IMR-90 (cell line): ENCODE data around the gene ROR2. TPM values are rescaled to one million over a fixed set of nuclear protein-coding genes. Genes with fewer than 3 reads are reported as not detected.

Experiments used
- ATAC-seq: fragments of 200-7000 bp; cut with Tn5 transposase; 2 replicates; pipeline ENCODE4 v1.9.1; 2020; ENCODE audit warnings: low read depth, mild to moderate bottlenecking, moderate library complexity
- BruUV-seq: library from RNA; stranded (reverse); fragments of 400-500 nt; replicated peaks from 2 replicates; lab custom pipeline; 2021; lab: Mats Ljungman, UMichigan
- CTCF ChIA-PET: fragments of 300-600 bp; formaldehyde crosslinking; extraction: SDS; loops from one replicate; lab custom pipeline; 2021; ENCODE audit warnings: antibody characterized with exemption; lab: Yijun Ruan, JAX
- POLR2A ChIA-PET: fragments of 300-600 bp; sonication (Branson Sonifier 250); formaldehyde crosslinking; loops from one replicate; lab custom pipeline; 2022; ENCODE audit warnings: antibody characterized with exemption; ENCODE audit not compliant: unreplicated experiment; lab: Charles Lee
- DNase-seq: peaks from one replicate; pipeline ENCODE4 v3.0.0; 2013
- H2AFZ ChIP-seq: replicated peaks from 2 replicates; pipeline ENCODE3; 2013; ENCODE audit warnings: low read length, mild to moderate bottlenecking; ENCODE audit not compliant: poor library complexity
- H2AK5ac ChIP-seq: 2 replicates; pipeline ENCODE4 v1.6.1; 2013; ENCODE audit warnings: low read depth, low read length, inconsistent platforms
- H2AK9ac ChIP-seq: replicated peaks from 2 replicates; pipeline ENCODE3; 2013; ENCODE audit warnings: mild to moderate bottlenecking, low read depth, low read length, moderate library complexity; ENCODE audit not compliant: poor library complexity
- H2BK120ac ChIP-seq: 2 replicates; pipeline ENCODE4 v1.6.1; 2013; ENCODE audit warnings: low read depth, low read length, inconsistent platforms
- H2BK15ac ChIP-seq: 3 replicates; pipeline ENCODE4 v1.6.1; 2013; ENCODE audit warnings: low read depth, low read length, inconsistent platforms
- H2BK20ac ChIP-seq: 2 replicates; pipeline ENCODE4 v1.6.1; 2013; ENCODE audit warnings: low read depth, mild to moderate bottlenecking, inconsistent platforms, low read length, moderate library complexity
- H2BK5ac ChIP-seq: 2 replicates; pipeline ENCODE4 v1.6.1; 2013; ENCODE audit warnings: mild to moderate bottlenecking, low read depth, low read length, inconsistent platforms; ENCODE audit not compliant: poor library complexity, severe bottlenecking
- H3K14ac ChIP-seq: replicated peaks from 2 replicates; pipeline ENCODE4 v1.6.1; 2013; ENCODE audit warnings: low read depth, low read length, inconsistent platforms
- H3K18ac ChIP-seq: 2 replicates; pipeline ENCODE4 v1.6.1; 2013; ENCODE audit warnings: low read depth, low read length, control low read depth
- H3K23ac ChIP-seq: 2 replicates; pipeline ENCODE4 v1.6.1; 2013; ENCODE audit warnings: low read depth, low read length, inconsistent platforms
- H3K27ac ChIP-seq: 2 replicates; pipeline ENCODE4 v1.5.1; 2013; ENCODE audit warnings: mild to moderate bottlenecking, control low read depth, low read length; ENCODE audit not compliant: insufficient read depth
- H3K27me3 ChIP-seq: 2 replicates; pipeline ENCODE4 v1.6.1; 2013; ENCODE audit warnings: low read length; ENCODE audit not compliant: control insufficient read depth, insufficient read depth
- H3K36me3 ChIP-seq: 2 replicates; pipeline ENCODE4 v1.6.1; 2013; ENCODE audit warnings: low read length, mixed read lengths; ENCODE audit not compliant: control insufficient read depth, insufficient read depth
- H3K4ac ChIP-seq: 2 replicates; pipeline ENCODE4 v1.6.1; 2013; ENCODE audit warnings: low read depth, low read length, inconsistent platforms
- H3K4me1 ChIP-seq: 2 replicates; pipeline ENCODE4 v1.6.1; 2013; ENCODE audit warnings: low read length, mixed read lengths; ENCODE audit not compliant: control insufficient read depth, insufficient read depth
- H3K4me2 ChIP-seq: 2 replicates; pipeline ENCODE4 v1.6.1; 2013; ENCODE audit warnings: low read depth, mild to moderate bottlenecking, control low read depth, low read length, moderate library complexity
- H3K4me3 ChIP-seq: 2 replicates; pipeline ENCODE4 v1.5.1; 2013; ENCODE audit warnings: low read depth, mild to moderate bottlenecking, control low read depth, low read length, moderate library complexity; ENCODE audit not compliant: insufficient read depth
- H3K56ac ChIP-seq: 2 replicates; pipeline ENCODE4 v1.6.1; 2013; ENCODE audit warnings: low read length, inconsistent platforms; ENCODE audit not compliant: insufficient read depth; ENCODE audit errors: extremely low read depth
- H3K79me1 ChIP-seq, 2 experiments: 2 replicates each; pipeline ENCODE4 v1.6.1; 2013; ENCODE audit warnings: low read length in 2 of 2, inconsistent platforms in 1 of 2, low read depth in 1 of 2
- H3K9ac ChIP-seq: 2 replicates; pipeline ENCODE4 v1.6.1; 2013; ENCODE audit warnings: low read depth, low read length, control low read depth
- H3K9me1 ChIP-seq: 2 replicates; pipeline ENCODE4 v1.6.1; 2013; ENCODE audit warnings: low read length, inconsistent platforms; ENCODE audit not compliant: insufficient read depth
- H3K9me3 ChIP-seq: 2 replicates; pipeline ENCODE4 v1.6.1; 2013; ENCODE audit warnings: low read length; ENCODE audit not compliant: control insufficient read depth, insufficient read depth
- H4K20me1 ChIP-seq: 2 replicates; pipeline ENCODE4 v1.6.1; 2013; ENCODE audit warnings: low read length, inconsistent platforms; ENCODE audit not compliant: insufficient read depth
- H4K5ac ChIP-seq: 2 replicates; pipeline ENCODE4 v1.6.1; 2013; ENCODE audit warnings: mild to moderate bottlenecking, low read depth, low read length, control low read depth
- H4K8ac ChIP-seq, 2 experiments: 2 replicates each; pipeline ENCODE4 v1.6.1; 2013; ENCODE audit warnings: low read depth in 2 of 2, low read length in 2 of 2, control low read depth in 1 of 2, inconsistent platforms in 1 of 2
- H4K91ac ChIP-seq: 2 replicates; pipeline ENCODE4 v1.6.1; 2013; ENCODE audit warnings: low read depth, low read length, inconsistent platforms; ENCODE audit not compliant: insufficient read depth
- BHLHE40 ChIP-seq: fragments of 150-350 bp; IDR thresholded peaks from 2 replicates; pipeline ENCODE4 v1.6.1; 2016; ENCODE audit warnings: mild to moderate bottlenecking, low read depth, low read length
- CTCF ChIP-seq: conservative IDR thresholded peaks from 2 replicates; pipeline ENCODE4 v1.5.1; 2012; ENCODE audit warnings: mild to moderate bottlenecking, low read depth, low read length, improper control_type of control experiment
- ELK1 ChIP-seq: fragments of 150-350 bp; IDR thresholded peaks from 2 replicates; pipeline ENCODE4 v1.6.1; 2016; ENCODE audit warnings: low read depth, mild to moderate bottlenecking, low read length, moderate library complexity, borderline replicate concordance
- FOS ChIP-seq: fragments of 150-350 bp; IDR thresholded peaks from 2 replicates; pipeline ENCODE4 v1.6.1; 2016; ENCODE audit warnings: low read depth, low read length
- MAFK ChIP-seq: IDR thresholded peaks from 2 replicates; pipeline ENCODE4 v1.6.1; 2012; ENCODE audit warnings: low read depth, low read length, improper control_type of control experiment
- MAZ ChIP-seq: IDR thresholded peaks from 2 replicates; pipeline ENCODE4 v1.6.1; 2012; ENCODE audit warnings: low read depth, mild to moderate bottlenecking, low read length, improper control_type of control experiment, moderate library complexity, borderline replicate concordance
- MXI1 ChIP-seq: IDR thresholded peaks from 2 replicates; pipeline ENCODE4 v1.6.1; 2012; ENCODE audit warnings: low read depth, mild to moderate bottlenecking, low read length, moderate library complexity, borderline replicate concordance
- NFE2L2 ChIP-seq: fragments of 150-350 bp; IDR thresholded peaks from 2 replicates; pipeline ENCODE4 v1.6.1; 2016; ENCODE audit warnings: low read depth, mild to moderate bottlenecking, low read length
- POLR2A ChIP-seq: IDR thresholded peaks from 2 replicates; pipeline ENCODE4 v1.6.1; 2012; ENCODE audit warnings: mild to moderate bottlenecking, low read depth, low read length
- RAD21 ChIP-seq: IDR thresholded peaks from 2 replicates; pipeline ENCODE4 v1.6.1; 2012; ENCODE audit warnings: low read length, improper control_type of control experiment
- RCOR1 ChIP-seq: IDR thresholded peaks from 2 replicates; pipeline ENCODE4 v1.6.1; 2012; ENCODE audit warnings: mild to moderate bottlenecking, low read length, improper control_type of control experiment; ENCODE audit not compliant: insufficient replicate concordance
- RFX5 ChIP-seq: IDR thresholded peaks from 2 replicates; pipeline ENCODE4 v1.8.0; 2012; ENCODE audit warnings: low read depth, mild to moderate bottlenecking, low read length, moderate library complexity
- SMC3 ChIP-seq: fragments of 150-350 bp; IDR thresholded peaks from 2 replicates; pipeline ENCODE4 v1.6.1; 2016; ENCODE audit warnings: low read depth, mild to moderate bottlenecking, antibody characterized with exemption, low read length, moderate library complexity
- WGBS, 2 experiments: methylation state at CpG; one replicate each; pipeline versions ENCODE4 v1.1.5 to v1.1.7; 2013; ENCODE audit warnings: missing lambda C conversion rate in 2 of 2; ENCODE audit not compliant: insufficient read length in 1 of 2; ENCODE audit errors: extremely low coverage in 2 of 2; 5-methylcytosine and 5-hydroxymethylcytosine counted together
- dilution Hi-C: fragments of 300-500 bp; cut with HindIII; formaldehyde crosslinking; loops from one replicate; pipeline ENCODE4 v1.14.3; 2018; ENCODE audit warnings: low sequenced_read_pairs; ENCODE audit not compliant: unreplicated experiment
- in situ Hi-C: fragments of 300-500 bp; cut with MboI; formaldehyde crosslinking; loops from 3 replicates; pipeline ENCODE4 v1.14.3; 2019; ENCODE audit warnings: low sequenced_read_pairs, inconsistent platforms, mixed read lengths
- intact Hi-C: fragments of 100-400 bp; cut with micrococcal nuclease; formaldehyde crosslinking; loops from 2 replicates; pipeline ENCODE4 v1.10.0; 2022
- polyA plus RNA-seq, 3 experiments: library from polyadenylated mRNA; depleted of rRNA; stranded (reverse); fragments of >200 nt; gene quantifications; 2 replicates each; pipeline ENCODE4 v1.2.3, GENCODE V29; 2012; ENCODE audit warnings: low replicate concordance in 1 of 3
- total RNA-seq: library from RNA; depleted of rRNA; stranded (reverse); fragments of >200 nt; gene quantifications from 2 replicates; pipeline ENCODE4 v1.2.3, GENCODE V29; 2012
- TF ChIP-seq, protein P1 (sequence below): fragments of 150-350 bp; IDR thresholded peaks from 2 replicates; pipeline ENCODE4 v1.6.1; 2017; ENCODE audit warnings: mild to moderate bottlenecking, antibody characterized with exemption, low read length, low read depth

ROR2 gene
- total and polyA plus RNA-seq, 2 of the 4 experiments (the other 2 are of a cell fraction): 2.3 to 4.8 TPM

DNA sequence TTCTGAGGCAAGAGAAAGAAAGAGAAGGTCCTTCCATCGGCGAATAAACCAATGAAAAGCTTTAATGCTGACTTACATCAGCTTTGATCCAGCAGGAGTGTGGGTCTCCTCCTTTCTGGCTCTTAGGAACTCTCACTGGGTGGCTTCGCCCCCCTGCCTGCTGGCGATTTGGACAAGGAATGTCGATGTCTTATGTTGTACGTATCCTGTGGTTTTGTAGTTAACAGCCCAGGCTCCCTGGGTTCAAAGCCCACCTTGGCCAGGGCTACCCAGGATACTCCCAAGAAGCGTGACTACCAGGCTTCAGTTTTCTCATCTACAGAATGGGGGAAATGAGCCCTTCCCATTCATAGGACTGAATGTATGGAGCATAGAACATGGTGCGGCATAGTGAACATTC lies 124.2 kb downstream of the ROR2 start:
- no peak overlapping the region for H2AFZ ChIP-seq
- no peak overlapping the region for H2BK5ac ChIP-seq
- H3K23ac ChIP-seq: no peak overlapping the region
- ChIA-PET CTCF (no interaction called here), POLR2A (no interaction called here)
- no peaks in the 10 kb centered on the region; a peak in 1 of 4 replicates for H3K79me1 ChIP-seq
- H3K9me1 ChIP-seq: peaks cover 5% of the 10 kb centered on the region; the same call in 1 of the 2 replicates
- dilution Hi-C loops: no loop called here
- ATAC-seq (no peak), DNase-seq (no peak)
- 0 out of 2 replicates have a peak, but pooled peaks cover 4% of the 10 kb centered on the region for H4K20me1 ChIP-seq
- no peak overlapping the region for H3K4ac ChIP-seq
- H3K27me3 ChIP-seq: peaks cover 4% of the 10 kb centered on the region; the same call in 1 of the 2 replicates
- no peak overlapping the region for H3K14ac ChIP-seq
- in situ Hi-C loops: no loop called here
- BruUV-seq: no TSS peak
- H2BK15ac ChIP-seq: no peak overlapping the region
- H3K4me1 ChIP-seq: peaks cover 12% of the 10 kb centered on the region; the same call in 1 of the 2 replicates
- H3K4me2 ChIP-seq: no peak overlapping the region
- no peak for TF ChIP-seq SMC3
- no peak for TF ChIP-seq POLR2A
- TF ChIP-seq NFE2L2: no peak
- TF ChIP-seq ELK1: no peak
- no peak for TF ChIP-seq MAFK
- TF ChIP-seq RCOR1: no peak
- TF ChIP-seq RFX5: no peak
- no peak for TF ChIP-seq FOS
- no peak for TF ChIP-seq MXI1
- TF ChIP-seq CTCF: no peak
- TF ChIP-seq, protein P1, sequence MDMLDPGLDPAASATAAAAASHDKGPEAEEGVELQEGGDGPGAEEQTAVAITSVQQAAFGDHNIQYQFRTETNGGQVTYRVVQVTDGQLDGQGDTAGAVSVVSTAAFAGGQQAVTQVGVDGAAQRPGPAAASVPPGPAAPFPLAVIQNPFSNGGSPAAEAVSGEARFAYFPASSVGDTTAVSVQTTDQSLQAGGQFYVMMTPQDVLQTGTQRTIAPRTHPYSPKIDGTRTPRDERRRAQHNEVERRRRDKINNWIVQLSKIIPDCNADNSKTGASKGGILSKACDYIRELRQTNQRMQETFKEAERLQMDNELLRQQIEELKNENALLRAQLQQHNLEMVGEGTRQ: no peak
- no peak for TF ChIP-seq BHLHE40
- no peak for TF ChIP-seq RAD21
- TF ChIP-seq MAZ: no peak
- H3K18ac ChIP-seq: no peak overlapping the region
- H4K8ac ChIP-seq: no peak overlapping the region
- H3K9me3 ChIP-seq: 0 out of 2 replicates have a peak, but pooled peaks cover 5% of the 10 kb centered on the region
- no peak overlapping the region for H3K27ac ChIP-seq
- H3K56ac ChIP-seq: no peak overlapping the region
- intact Hi-C loops: no loop called here
- H3K36me3 ChIP-seq: no peaks in the 10 kb centered on the region
- no peak overlapping the region; the same call in 1 of the 2 replicates for H4K5ac ChIP-seq
- H2AK9ac ChIP-seq: no peak overlapping the region
- no peak overlapping the region for H2AK5ac ChIP-seq
- H4K91ac ChIP-seq: no peak overlapping the region
- no peak overlapping the region for H2BK120ac ChIP-seq
- no peak overlapping the region for H3K9ac ChIP-seq
- no peak overlapping the region for H3K4me3 ChIP-seq
- no CpG with 5 or more reads among the region's 8 CpGs for whole genome bisulfite sequencing, 2 experiments
- no peak overlapping the region for H2BK20ac ChIP-seq
